ENCODE data around the gene ELOVL5.

- TF ChIP-seq EZH2phosphoT487 (IDR thresholded peaks at IDR 0.05; ENCODE audit: low read depth), result no peak
- no peak for TF ChIP-seq CTCF (IDR thresholded peaks at IDR 0.05; ENCODE audit: low read depth, low read length)
Observed at GRCh38 chr6:53347250-53347920, 1.4 kb downstream of the ELOVL5 start.

Measured in OCI-LY3 (cell line).